ENCODE measurements around the gene FCGR3A.
"Not testable (repeated sequence)": the region's sequence is repeated elsewhere in the genome, so short reads cannot be mapped to it uniquely, and the experiment has no call there.

The FCGR3A gene

DNA sequence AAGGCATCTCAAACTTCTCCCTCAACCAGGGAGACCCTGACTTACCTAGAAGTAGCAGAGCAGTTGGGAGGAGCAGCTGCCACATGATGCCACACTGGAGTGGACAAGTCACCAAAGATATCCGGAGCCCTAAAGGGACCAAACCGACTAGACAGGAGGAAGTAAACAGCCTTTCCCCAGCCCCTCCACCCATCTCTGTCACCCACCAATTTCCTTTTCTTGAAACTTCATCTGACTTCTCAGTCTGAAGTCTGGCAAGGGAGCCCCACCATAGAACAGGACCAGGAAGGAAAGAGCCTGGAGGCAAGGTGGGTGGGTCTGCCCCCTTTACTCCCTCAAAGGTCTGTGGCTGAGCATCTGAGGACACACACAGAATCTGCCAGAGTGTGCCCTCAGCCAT lies at the start of gene FCGR3A:
TSS of gene FCGR3A (minus strand) at position 167 of the 400 bp plus-strand sequence. CDS start at position 85, 82 bp downstream.
- no peak for DNase-seq (ENCODE audit: low read depth, low spot score)

DNA sequence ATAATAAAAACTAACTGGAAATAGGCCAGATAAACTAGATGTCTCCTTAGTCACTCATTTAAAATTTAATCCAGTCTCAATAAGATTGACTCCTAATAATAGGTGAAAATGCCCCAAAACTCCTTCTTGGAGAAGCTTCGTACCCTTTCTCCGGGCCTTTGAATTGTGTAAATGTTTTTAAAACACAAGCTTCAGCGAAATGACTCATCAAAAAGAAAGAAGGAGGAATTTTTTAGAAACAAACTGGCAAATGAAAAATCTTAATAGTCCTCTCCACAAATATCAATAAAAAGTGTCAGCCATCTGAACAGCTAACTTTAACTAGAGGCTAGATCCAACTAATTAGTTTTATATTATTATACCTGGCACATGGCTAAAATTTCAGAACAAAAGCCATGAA lies 47.5 kb upstream of the FCGR3A start:
- H3K4me3 ChIP-seq (ENCODE audit: low read depth, low read length); in situ Hi-C loops (cut with HindIII; ENCODE audit: low sequenced_read_pairs); DNase-seq (ENCODE audit: low read depth, low spot score): not testable (repeated sequence)

More for the DNA sequence above, at the start of gene FCGR3A:
- TF ChIP-seq, protein P1, sequence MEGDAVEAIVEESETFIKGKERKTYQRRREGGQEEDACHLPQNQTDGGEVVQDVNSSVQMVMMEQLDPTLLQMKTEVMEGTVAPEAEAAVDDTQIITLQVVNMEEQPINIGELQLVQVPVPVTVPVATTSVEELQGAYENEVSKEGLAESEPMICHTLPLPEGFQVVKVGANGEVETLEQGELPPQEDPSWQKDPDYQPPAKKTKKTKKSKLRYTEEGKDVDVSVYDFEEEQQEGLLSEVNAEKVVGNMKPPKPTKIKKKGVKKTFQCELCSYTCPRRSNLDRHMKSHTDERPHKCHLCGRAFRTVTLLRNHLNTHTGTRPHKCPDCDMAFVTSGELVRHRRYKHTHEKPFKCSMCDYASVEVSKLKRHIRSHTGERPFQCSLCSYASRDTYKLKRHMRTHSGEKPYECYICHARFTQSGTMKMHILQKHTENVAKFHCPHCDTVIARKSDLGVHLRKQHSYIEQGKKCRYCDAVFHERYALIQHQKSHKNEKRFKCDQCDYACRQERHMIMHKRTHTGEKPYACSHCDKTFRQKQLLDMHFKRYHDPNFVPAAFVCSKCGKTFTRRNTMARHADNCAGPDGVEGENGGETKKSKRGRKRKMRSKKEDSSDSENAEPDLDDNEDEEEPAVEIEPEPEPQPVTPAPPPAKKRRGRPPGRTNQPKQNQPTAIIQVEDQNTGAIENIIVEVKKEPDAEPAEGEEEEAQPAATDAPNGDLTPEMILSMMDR (IDR thresholded peaks at IDR 0.05; ENCODE audit: low read depth, low read length): no peak
- no peak within 1 kb of the TSS for H3K4me3 ChIP-seq (ENCODE audit: low read depth, low read length)
- in situ Hi-C loops (cut with HindIII; ENCODE audit: low sequenced_read_pairs): no loop called here

DNA sequence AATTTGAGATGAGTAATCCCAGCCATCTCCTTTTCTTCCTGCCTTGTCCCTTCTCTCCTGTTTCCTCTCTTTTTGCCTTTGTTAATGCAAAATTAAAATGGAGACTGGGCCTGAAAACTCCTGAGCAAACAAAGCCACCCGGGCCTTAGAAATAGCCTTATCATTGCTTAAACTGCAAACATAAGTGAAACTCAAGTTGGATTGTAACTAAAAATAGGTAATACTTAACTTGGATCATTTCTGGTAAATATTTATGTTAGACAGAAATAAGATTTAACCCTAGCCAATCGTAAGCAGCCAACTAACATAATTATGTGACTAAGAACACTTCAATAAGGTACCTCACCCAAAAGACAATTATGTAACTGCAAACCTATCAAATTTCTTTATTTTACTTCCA lies 46.0 kb upstream of the FCGR3A start:
- H3K4me3 ChIP-seq (ENCODE audit: low read depth, low read length); DNase-seq (ENCODE audit: low read depth, low spot score); in situ Hi-C loops (cut with HindIII; ENCODE audit: low sequenced_read_pairs): not testable (repeated sequence)

DNA sequence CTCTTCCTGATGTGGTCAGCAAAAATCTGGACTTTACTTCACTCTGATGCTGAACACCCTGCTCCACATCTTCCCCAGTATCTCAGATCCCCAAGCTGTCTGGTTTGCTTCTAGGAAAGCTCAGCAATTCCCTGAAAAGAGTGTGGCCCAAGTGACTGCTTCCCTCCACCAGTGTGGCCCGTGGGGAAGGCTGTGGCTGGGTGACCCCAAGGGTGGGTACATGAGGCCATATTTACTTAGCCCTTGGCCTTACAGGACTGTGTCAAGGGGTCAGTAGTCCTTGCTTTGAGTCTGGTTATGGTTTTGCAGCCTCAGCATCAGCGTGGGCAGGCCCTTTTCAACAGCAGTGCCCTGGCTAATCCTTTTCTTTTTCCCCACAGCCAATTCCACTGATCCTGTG lies 45.6 kb upstream of the FCGR3A start:
- DNase-seq (ENCODE audit: low read depth, low spot score); H3K4me3 ChIP-seq (ENCODE audit: low read depth, low read length); in situ Hi-C loops (cut with HindIII; ENCODE audit: low sequenced_read_pairs): not testable (repeated sequence)

DNA sequence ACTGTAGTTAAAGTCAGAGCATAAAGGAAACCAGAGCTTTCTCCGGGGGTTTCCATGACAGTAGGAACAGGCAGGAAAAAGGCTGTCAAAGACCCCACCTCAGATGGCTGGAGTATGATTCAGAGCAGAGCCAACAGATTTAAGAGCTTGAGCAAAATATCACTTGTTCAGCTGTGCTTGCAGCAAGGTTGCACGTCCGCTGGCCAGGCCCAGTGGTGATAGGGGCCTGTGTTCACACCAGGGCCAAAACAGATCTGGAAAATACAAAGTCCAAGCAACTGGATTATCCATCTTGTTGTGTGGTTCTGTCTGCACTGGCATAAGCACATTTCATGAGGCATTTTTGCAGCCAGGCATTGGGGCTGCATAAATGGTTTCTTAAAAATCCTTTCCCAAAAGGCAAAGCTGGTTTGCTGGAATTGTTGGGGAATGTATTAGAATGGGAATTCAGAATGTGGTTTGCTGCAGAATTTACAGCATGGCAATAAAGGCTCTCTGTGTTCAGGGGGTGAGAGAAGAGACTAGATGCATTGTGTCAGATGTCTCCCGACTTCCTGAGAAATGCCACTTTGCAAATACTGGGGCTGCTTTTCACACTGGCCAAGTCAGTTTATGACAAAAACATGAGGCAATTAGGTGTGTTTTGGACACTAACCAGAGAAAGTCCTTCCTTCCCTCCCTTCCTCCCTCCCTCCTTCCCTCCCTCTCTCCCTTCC lies 44.8 kb upstream of the FCGR3A start:
- in situ Hi-C loops (cut with HindIII; ENCODE audit: low sequenced_read_pairs); DNase-seq (ENCODE audit: low read depth, low spot score); H3K4me3 ChIP-seq (ENCODE audit: low read depth, low read length): not testable (repeated sequence)

DNA sequence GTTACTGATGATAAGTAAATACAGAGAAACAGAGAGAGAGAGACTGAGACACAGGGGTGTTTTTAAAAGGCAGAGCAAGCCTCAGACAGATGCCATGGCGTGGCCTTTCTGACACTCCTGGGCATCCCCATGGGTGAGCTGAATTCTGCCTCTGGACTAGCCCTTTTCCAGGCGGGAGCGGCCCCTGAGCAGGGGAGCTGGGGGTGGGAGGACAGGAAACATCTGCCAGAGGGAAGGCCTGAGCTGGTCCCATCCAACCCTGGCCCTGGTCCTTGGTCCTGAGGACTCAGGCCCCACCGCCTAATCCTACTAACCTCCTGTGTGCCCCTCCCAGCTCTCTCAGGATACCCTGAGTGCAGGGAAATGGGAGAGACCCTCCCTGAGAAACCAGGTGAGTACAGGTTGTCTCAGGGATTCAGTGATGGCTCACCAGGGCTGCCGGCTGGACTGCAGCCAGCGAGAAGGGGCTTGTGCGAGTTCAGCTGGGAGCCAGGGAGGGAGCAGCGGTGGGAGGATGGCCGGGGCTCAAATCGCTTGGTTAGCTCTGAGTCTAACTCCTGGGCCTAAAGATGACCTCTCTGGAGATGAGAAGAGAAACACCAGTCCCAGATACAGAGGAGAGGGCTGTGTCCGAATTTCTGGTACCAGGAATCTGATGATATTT lies 43.6 kb upstream of the FCGR3A start:
- DNase-seq (ENCODE audit: low read depth, low spot score); H3K4me3 ChIP-seq (ENCODE audit: low read depth, low read length); in situ Hi-C loops (cut with HindIII; ENCODE audit: low sequenced_read_pairs): not testable (repeated sequence)

DNA sequence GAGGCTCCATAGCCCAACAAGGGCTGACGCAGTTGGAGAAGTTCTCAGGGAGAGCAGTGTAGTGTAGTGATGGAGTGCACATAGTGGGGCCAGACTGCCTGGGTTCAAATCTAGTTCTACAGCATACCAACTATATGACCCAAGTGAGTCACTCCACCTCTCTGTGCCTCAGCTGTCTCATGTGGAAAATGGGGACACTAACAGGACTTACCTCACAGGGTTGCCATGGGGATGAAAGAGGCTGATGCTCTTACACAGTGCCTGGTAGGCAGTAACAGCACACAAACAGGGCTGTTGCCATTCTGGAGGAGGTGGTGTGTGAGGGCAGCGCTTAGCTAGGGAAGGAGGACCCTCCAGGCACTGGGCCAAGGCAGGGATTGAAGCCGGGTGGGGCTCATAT lies 43.0 kb upstream of the FCGR3A start:
- H3K4me3 ChIP-seq (ENCODE audit: low read depth, low read length); DNase-seq (ENCODE audit: low read depth, low spot score); in situ Hi-C loops (cut with HindIII; ENCODE audit: low sequenced_read_pairs): not testable (repeated sequence)

DNA sequence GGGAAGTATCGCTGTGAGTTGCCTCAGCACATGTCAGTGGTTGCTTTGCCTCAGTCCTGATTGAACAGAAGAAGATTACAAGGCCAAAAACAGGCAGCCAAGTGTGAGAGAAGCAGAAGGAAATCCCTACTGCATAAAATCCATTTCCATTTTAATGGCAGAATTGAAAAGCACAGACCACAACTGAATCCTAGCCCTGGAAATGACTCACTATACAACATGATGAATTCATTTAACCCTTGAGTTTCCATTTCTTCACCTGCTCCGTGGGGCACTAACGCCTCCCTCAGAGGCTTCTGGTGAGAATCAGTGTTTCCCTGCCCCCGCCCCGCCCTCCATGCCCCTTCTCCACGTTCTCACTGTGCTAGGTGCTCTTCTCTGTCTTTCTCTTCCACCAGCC lies 40.3 kb upstream of the FCGR3A start:
- in situ Hi-C loops (cut with HindIII; ENCODE audit: low sequenced_read_pairs); H3K4me3 ChIP-seq (ENCODE audit: low read depth, low read length); DNase-seq (ENCODE audit: low read depth, low spot score): not testable (repeated sequence)

DNA sequence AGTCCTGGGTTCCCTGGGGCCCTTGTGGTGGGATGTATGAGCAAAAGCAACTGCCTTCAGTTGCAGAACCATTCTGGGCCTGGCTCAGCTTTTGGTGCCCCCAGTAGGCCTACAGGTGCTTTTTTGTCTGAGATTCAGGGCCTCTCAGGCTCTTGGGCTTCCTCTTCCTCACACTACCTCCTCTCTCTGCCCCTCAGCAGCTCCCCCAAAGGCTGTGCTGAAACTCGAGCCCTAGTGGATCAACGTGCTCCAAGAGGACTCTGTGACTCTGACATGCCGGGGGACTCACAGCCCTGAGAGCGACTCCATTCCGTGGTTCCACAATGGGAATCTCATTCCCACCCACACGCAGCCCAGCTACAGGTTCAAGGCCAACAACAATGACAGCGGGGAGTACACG lies 39.7 kb upstream of the FCGR3A start:
- in situ Hi-C loops (cut with HindIII; ENCODE audit: low sequenced_read_pairs); H3K4me3 ChIP-seq (ENCODE audit: low read depth, low read length); DNase-seq (ENCODE audit: low read depth, low spot score): not testable (repeated sequence)

DNA sequence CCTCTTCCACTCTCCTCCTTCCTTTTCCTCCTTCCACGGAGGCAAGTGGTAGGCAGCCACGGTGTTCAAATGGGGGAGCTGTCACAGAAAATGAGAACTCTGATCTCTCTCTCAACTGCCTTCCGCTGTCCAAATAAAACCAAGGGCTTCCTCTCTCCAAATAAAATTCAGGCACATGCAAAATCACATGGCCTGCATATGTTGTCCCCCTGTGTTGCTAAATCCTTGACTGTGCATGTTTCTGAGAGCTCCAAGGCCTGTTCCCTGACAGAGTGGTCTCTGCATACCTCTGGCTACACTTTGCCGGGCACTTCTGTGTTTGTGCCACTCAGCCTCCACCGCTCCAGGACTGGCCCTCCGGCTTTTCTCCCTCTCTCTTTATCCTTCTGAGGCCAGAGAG lies 39.0 kb upstream of the FCGR3A start:
- DNase-seq (ENCODE audit: low read depth, low spot score); H3K4me3 ChIP-seq (ENCODE audit: low read depth, low read length); in situ Hi-C loops (cut with HindIII; ENCODE audit: low sequenced_read_pairs): not testable (repeated sequence)

DNA sequence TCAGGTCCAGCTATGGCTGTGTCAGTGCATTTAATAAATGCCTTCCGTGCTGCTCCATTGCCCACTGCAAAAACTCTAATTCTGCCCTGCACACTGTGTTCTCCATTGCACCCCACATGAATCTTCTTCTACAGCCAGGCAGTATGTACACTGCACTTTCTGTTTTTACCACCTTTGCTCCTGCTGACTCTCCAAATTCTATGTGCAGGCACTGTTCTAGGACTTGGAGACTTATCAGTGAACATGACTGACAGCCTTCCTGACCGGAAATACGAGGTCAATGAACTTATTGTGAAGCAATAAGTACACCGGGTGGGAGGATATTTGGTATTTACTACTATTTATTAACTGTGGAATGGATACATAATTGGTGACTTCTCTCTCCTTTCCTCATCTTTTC lies 33.3 kb upstream of the FCGR3A start:
- H3K4me3 ChIP-seq (ENCODE audit: low read depth, low read length); in situ Hi-C loops (cut with HindIII; ENCODE audit: low sequenced_read_pairs); DNase-seq (ENCODE audit: low read depth, low spot score): not testable (repeated sequence)

DNA sequence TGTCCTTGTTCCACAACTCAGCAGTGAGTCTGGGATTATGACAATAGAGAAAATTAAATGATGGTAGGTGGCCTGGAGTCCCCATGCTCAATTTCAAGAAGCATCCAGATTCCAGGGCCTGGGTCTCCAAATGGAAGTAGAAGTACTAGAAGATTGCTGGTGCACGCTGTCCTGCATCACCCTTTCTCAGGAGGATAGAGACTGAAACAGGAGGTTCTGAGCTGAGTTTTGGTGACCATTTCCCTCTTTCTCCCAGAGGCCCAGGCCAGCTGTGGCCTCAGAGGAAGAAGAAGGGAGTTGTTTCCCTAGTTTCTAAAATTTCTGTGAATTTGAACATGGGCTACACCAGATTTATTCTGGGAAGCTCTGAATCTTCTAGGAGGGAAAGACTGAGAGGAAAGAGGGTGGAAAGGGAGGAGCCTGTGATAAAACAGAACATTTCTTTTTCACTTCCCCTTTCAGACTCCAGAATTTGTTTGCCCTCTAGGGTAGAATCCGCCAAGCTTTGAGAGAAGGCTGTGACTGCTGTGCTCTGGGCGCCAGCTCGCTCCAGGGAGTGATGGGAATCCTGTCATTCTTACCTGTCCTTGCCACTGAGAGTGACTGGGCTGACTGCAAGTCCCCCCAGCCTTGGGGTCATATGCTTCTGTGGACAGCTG lies 31.4 kb upstream of the FCGR3A start:
- DNase-seq (ENCODE audit: low read depth, low spot score); in situ Hi-C loops (cut with HindIII; ENCODE audit: low sequenced_read_pairs); H3K4me3 ChIP-seq (ENCODE audit: low read depth, low read length): not testable (repeated sequence)

DNA sequence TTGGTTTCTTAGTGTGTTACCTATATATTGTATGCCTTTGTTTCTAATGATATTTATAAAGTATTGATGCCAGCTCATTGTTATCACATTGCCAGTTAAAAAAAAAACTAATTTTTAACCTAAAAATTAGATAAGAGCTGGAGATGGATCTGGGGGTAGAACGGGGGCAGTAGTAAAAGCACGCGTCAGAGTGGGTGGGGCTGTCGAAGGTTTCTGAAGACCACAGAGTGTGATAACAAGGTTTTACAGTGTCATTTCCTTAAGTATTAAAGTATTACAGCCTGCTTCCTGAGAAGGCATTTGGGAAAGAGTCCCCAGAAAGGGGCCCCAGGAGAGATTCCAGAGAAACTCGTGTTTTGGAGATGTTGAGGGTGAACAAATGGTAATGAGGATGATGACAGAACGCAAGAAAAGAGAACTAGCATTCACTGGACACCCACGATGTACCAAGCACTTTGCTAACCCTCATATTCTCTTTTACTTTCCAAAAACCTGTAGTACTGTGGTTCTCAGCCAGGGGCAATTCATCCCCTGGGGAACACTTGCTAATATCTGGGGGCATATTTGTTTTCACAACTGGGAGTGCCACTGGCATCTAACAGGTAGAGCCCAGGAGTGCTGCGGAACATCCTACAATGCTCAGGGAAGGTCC lies 30.4 kb upstream of the FCGR3A start:
- H3K4me3 ChIP-seq (ENCODE audit: low read depth, low read length); in situ Hi-C loops (cut with HindIII; ENCODE audit: low sequenced_read_pairs); DNase-seq (ENCODE audit: low read depth, low spot score): not testable (repeated sequence)

DNA sequence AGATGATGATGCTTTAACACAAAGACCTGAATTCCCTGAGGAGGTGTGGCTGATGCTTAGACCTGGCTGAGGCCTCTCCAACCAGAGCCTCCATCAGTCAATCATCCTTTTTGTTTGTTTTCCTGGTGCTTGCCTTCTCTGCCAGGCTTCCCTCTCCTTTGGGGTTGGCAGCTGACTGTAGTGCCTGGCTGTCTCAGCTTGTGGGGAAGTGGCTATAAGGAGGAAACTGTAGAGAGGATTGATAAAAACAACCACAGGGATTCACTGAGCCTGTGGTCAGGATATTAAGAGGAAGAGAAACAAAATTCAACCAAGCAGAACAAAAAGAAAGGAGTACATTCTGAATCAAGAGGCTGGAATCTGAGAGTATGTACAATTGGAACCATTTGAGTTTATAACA lies 27.1 kb upstream of the FCGR3A start:
- DNase-seq (ENCODE audit: low read depth, low spot score); H3K4me3 ChIP-seq (ENCODE audit: low read depth, low read length); in situ Hi-C loops (cut with HindIII; ENCODE audit: low sequenced_read_pairs): not testable (repeated sequence)

DNA sequence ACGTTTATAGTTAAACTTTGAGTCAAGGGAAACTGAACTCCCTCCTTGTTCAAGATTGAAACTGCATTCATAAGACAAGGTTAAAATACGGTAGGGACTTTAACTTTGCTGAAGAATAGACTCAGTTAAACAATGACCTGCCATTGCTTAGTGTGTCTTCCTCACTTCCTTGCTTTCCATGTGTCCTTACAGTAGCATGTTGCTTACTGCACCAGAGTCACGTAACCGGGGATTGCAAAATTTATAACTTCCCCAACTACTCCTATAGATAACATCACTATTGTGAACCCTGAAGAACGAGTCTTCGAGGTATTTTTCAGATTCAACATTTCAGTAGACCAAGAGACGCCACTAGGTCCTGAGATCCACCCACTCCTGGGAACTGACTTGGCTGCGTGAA lies 22.1 kb upstream of the FCGR3A start:
- in situ Hi-C loops (cut with HindIII; ENCODE audit: low sequenced_read_pairs); DNase-seq (ENCODE audit: low read depth, low spot score); H3K4me3 ChIP-seq (ENCODE audit: low read depth, low read length): not testable (repeated sequence)

DNA sequence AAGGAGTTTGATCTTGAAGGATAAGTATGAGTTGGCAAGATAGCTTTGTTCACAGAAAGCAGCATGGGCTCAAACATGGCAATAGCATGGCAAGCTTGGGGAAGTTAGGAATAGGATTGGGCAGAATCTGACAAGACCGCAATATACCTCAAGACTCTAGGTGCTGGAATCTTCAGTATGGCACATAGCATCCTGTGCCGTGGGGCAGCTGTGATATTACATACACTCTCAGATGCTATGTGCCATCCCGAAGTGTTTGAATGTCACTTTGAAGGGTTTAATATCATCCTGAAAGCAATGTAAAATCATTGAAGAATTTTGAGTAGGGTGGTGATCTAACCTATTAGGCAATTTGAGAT lies 17.0 kb upstream of the FCGR3A start:
- in situ Hi-C loops (cut with HindIII; ENCODE audit: low sequenced_read_pairs): not testable (repeated sequence)

More for the DNA sequence above, 17.0 kb upstream of the FCGR3A start:
- not testable (repeated sequence) for DNase-seq (ENCODE audit: low read depth, low spot score); H3K4me3 ChIP-seq (ENCODE audit: low read depth, low read length)

Measured in astrocyte of the spinal cord (primary cell).